Natural killer cell treated with Interleukin-12 subunit alpha and Interleukin-12 subunit beta and Interleukin-15 and Interleukin-18, amount 100 ng/mL, for 72 hours (primary cell): ENCODE data around the gene DOCK2. TPM values are rescaled to one million over a fixed set of nuclear protein-coding genes. Genes with fewer than 3 reads are reported as not detected.

Experiments used
- ATAC-seq, 2 donors: fragments of 150-1000 bp; cut with Tn5 transposase in 1 of 2; sonication (Bioruptor Pico), chemical (Tn5 transposase) in 1 of 2; 2 replicates each; pipeline ENCODE4 v1.10.0; 2021
- DNase-seq: peaks from one replicate; pipeline ENCODE4 v3.0.0; 2022; ENCODE audit warnings: low spot score
- H3K27ac Mint-ChIP-seq, 2 donors: 1 replicate in 1 of 2; 2 replicates in 1 of 2; pipeline ENCODE4 v1.8.0; 2022; ENCODE audit warnings: mixed read lengths in 2 of 2, mild to moderate bottlenecking in 1 of 2, moderate library complexity in 1 of 2
- H3K27me3 Mint-ChIP-seq, 2 donors: 1 replicate in 1 of 2; 2 replicates in 1 of 2; pipeline ENCODE4 v1.8.0; 2022; ENCODE audit warnings: mixed read lengths in 2 of 2
- H3K36me3 Mint-ChIP-seq: one replicate; pipeline ENCODE4 v1.8.0; 2022; ENCODE audit warnings: mixed read lengths
- H3K4me1 Mint-ChIP-seq, 2 donors: 1 replicate in 1 of 2; 2 replicates in 1 of 2; pipeline ENCODE4 v1.8.0; 2022; ENCODE audit warnings: low read depth in 2 of 2, mixed read lengths in 2 of 2, mild to moderate bottlenecking in 1 of 2
- H3K4me3 Mint-ChIP-seq: one replicate; pipeline ENCODE4 v1.8.0; 2022; ENCODE audit warnings: mixed read lengths
- H3K9me3 Mint-ChIP-seq: 2 replicates; pipeline ENCODE4 v1.8.0; 2022; ENCODE audit warnings: mixed read lengths
- total RNA-seq, 2 donors: library from RNA; stranded (reverse); gene quantifications; one replicate each; pipeline ENCODE4 v1.2.3, GENCODE V29; 2022

DOCK2 gene
- total RNA-seq, 2 donors from 2014 or later, result 461 to 526 TPM

DNA sequence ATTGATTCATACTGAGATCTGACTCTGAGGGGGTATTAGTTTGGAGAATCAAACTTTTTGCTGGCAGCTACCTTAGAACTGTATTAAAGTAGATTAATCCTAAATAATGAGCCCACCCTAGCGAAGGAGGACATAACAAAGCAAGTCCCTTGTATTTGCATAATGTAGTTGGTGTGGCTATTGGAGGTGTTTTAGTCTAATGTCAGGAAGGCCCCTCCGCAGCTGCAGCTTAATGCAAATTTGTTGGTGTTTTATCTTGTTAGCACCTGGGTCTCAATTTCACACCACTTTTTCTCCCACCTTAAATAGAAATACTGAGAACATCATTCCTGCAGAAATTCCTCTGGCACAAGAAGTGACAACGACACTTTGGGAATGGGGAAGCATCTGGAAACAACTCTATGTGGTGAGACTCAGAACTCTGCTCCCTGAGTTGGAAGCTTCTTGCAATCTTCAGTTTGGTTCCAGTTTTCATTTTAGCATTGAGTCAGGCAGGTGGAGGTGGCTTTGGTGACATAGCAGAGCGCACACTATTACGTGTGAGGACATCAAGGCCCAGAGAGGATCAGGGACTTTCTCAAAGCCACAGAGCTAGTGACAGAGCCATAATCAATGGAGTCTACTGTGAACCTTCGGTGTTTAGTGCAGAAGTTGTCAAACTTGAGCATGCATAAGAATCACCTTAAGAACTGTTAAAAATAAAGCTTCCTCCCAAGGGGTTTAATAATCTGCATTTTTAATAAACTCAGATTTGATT lies 33.9 kb downstream of the DOCK2 start:
- H3K27me3 Mint-ChIP-seq, result no peaks in the 10 kb centered on the region
- peak overlapping the region; percentile 7 to 22 for H3K27ac Mint-ChIP-seq
- peaks cover 8% of the 10 kb centered on the region for H3K36me3 Mint-ChIP-seq
- no peaks in the 10 kb centered on the region for H3K9me3 Mint-ChIP-seq
- H3K4me3 Mint-ChIP-seq, result no peak overlapping the region
- DNase-seq (no peak), ATAC-seq (peak in 1 of 2 donors; percentile 53)
- peaks cover 25 to 47% of the 10 kb centered on the region in 2 donors for H3K4me1 Mint-ChIP-seq

DNA sequence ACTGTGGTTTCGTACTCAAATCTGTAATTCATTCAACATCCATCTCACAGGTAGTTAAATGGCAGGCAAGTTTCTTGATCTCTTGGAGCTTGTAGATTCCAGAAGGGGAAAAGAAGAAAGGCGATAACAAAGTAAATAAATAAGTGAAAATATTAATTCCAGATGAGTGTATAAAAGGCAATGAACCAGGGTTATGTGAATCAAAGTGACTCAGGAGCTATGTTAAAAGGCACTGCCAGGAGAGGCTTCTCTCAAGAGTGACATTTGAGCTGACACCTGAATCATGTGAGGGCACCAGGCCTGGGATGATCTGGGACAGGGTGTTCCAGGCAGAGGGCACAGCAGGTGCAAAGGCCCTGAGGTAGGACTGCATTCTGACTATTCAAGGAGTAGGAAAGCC lies 45.0 kb downstream of the DOCK2 start:
- H3K4me1 Mint-ChIP-seq, result peaks cover 6 to 10% of the 10 kb centered on the region in 2 donors
- no peaks in the 10 kb centered on the region for H3K27me3 Mint-ChIP-seq
- no peak overlapping the region for H3K4me3 Mint-ChIP-seq
- ATAC-seq (no peak), DNase-seq (no peak)
- H3K36me3 Mint-ChIP-seq, result peaks cover 39% of the 10 kb centered on the region
- no peaks in the 10 kb centered on the region for H3K9me3 Mint-ChIP-seq
- no peak overlapping the region for H3K27ac Mint-ChIP-seq

DNA sequence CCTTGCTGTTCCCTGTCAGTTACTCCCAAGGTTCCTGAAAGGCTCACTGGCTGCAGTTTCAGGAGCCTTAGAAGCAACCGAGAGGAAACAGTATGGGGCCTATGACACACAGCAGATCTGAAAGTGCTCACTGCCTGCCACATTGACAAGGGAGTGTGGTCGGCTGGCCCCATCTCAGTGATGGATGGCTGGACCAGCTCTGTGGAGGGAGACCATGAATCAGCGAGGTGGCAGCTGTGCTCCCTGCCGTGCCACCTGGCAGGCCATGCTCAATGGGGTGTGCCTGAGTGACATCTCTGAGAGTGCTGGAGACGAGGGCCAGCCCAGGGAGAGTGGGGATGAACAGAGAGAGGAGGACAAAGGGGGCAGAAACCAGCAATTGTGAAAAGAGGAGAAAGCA lies 49.1 kb downstream of the DOCK2 start:
- Mint-ChIP-seq H3K4me3 (no peak overlapping the region), H3K27me3 (no peaks in the 10 kb centered on the region), H3K9me3 (no peaks in the 10 kb centered on the region), H3K27ac (peak overlapping the region in 1 of 2 donors; percentile 85), H3K4me1 (peaks cover 8 to 18% of the 10 kb centered on the region in 2 donors), H3K36me3 (peaks cover 37% of the 10 kb centered on the region)
- DNase-seq (no peak), ATAC-seq (no peak)

DNA sequence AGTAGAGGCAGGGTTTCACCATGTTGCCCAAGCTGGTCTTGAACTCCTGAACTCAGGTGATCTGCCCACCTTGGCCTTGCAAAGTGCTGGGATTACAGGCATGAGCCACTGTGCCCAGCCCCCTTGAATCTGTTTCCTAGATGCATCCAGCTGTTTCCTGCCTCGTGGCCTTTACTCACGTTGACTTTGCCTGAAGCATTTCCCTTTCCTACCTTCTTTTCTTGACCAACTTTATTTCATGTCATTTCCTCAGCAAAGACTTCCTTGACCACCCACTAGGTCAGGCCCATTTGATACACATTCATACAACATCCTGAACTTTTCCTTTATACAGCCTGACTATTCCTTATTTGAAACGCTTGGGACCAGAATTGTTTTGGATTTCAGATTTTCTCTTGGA lies 51.0 kb downstream of the DOCK2 start:
- Mint-ChIP-seq H3K27me3 (no peaks in the 10 kb centered on the region), H3K4me3 (no peak overlapping the region), H3K36me3 (peaks cover 36% of the 10 kb centered on the region), H3K27ac (no peak overlapping the region), H3K4me1 (peaks cover 17 to 21% of the 10 kb centered on the region in 2 donors), H3K9me3 (no peaks in the 10 kb centered on the region)
- ATAC-seq (no peak), DNase-seq (no peak)

DNA sequence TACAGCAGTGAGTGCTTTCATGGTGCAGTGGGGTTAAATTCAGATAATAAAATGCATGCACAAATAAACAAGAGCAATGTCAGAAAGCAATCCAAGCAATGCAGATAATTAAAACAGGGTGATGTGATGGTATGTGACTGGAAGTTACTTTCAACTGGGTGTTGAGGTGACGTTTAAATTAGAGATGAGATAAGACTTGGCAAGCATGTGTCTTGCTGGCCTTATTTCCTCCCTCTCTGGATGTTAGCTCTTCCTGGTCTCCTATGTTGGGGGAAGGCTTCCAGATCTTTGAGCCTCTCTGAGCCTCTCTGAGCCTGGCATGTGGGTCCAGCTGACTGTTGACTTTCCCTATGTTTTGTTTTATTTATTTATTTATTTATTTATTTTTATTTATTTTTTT lies 54.4 kb downstream of the DOCK2 start:
- Mint-ChIP-seq H3K9me3 (no peaks in the 10 kb centered on the region), H3K4me1 (peaks cover 19 to 24% of the 10 kb centered on the region in 2 donors), H3K27ac (no peak overlapping the region), H3K36me3 (peaks cover 35% of the 10 kb centered on the region), H3K4me3 (no peak overlapping the region), H3K27me3 (no peaks in the 10 kb centered on the region)
- DNase-seq, result no peak
- no peak for ATAC-seq

DNA sequence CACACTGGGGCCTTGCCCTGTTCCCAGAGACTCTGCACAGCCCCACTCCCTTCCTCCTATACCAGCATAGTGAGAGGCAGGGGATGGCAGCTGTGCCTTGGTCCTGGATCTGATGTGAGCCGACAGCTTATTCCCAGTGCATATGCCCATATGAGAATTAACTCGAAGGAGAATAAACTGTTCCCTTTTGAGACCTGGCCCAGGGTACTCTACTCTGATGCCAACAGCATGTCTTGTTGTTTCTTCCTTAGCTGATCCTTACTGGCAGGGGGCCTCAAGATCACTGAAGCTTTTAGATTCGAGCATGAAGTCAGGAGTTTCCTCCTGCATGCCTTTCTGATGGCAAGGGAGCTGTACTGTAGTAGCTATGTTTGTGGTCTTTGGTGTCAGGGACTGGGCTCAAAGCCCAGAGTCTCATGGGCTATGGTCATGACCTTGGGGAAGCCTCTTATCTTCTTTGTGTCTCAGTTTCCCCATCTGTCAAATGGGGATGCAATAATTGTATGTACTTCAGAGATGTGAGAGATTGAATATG lies 57.1 kb downstream of the DOCK2 start:
- Mint-ChIP-seq H3K36me3 (peaks cover 50% of the 10 kb centered on the region), H3K4me3 (no peak overlapping the region), H3K27me3 (no peaks in the 10 kb centered on the region)

DNA sequence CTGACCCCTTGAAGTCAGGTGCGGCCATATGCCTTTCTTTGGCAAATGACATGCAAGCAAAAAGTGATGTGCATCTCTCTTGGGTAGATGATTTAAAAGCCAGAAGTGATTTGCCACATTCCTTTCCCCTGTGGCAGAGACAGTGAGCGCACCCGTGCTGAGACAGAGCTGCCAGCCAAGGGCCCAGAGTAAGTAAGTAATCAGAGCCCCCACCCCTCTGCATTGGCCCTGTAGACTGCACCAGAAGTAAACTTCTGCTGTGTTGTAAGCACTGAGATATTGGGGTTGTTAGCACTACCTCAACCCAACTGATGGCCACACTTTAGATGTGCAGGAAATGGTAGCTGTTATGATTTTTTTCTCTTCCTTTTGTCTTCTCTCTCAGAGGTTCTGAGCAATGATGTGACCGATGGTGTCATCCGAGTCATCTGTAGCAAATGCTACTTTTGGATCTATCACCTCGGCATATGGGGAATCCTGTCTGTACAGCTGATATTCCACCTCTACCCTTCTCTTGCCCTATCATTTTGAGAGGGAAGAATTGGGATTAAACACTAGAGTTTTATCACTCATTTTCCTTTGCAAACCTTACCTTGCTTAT lies 58.0 kb downstream of the DOCK2 start:
- peak overlapping the region; percentile 36 to 37 for H3K27ac Mint-ChIP-seq
- ATAC-seq (peak in 1 of 2 donors; percentile 31), DNase-seq (no peak)
- H3K36me3 Mint-ChIP-seq, result peaks cover 50% of the 10 kb centered on the region
- H3K4me1 Mint-ChIP-seq, result peaks cover 23 to 24% of the 10 kb centered on the region in 2 donors
- no peaks in the 10 kb centered on the region for H3K27me3 Mint-ChIP-seq
- no peak overlapping the region for H3K4me3 Mint-ChIP-seq
- no peaks in the 10 kb centered on the region for H3K9me3 Mint-ChIP-seq

More for the DNA sequence above, 57.1 kb downstream of the DOCK2 start:
- peaks cover 23 to 24% of the 10 kb centered on the region in 2 donors for H3K4me1 Mint-ChIP-seq
- ATAC-seq, result peak in 1 of 2 donors; percentile 17
- H3K27ac Mint-ChIP-seq, result peak overlapping the region in 1 of 2 donors; percentile 47
- no peaks in the 10 kb centered on the region for H3K9me3 Mint-ChIP-seq
- no peak for DNase-seq

DNA sequence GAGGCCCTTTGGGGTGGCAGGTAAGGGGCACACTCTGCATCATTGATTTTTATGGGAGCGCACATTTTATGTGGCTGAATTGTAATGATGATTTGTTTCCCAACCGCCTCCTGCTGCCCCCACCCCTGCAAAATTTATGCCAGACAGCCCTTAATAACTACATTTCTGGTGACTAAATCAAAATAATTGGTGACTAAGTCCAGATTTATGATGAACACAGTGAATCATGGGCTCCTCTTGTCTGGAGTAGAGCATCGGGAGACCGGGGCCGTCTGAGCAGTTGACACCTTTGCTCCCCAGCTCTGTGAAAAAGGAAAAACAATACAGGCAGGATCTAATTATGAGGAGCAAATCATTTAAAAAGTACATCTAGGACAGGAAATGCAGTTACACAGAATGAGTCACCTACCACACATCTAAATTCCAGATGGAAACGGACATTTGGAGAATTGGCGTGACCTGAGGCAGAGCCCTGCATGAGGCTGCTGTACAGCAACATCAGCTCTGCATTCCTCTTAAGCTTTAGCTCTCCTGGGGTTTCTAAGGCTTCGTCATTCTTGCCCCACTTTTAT lies 58.9 kb downstream of the DOCK2 start:
- H3K4me3 Mint-ChIP-seq, result no peak overlapping the region
- peaks cover 17 to 18% of the 10 kb centered on the region in 2 donors for H3K4me1 Mint-ChIP-seq
- H3K27me3 Mint-ChIP-seq, result no peaks in the 10 kb centered on the region
- no peaks in the 10 kb centered on the region for H3K9me3 Mint-ChIP-seq
- peaks cover 43% of the 10 kb centered on the region for H3K36me3 Mint-ChIP-seq
- DNase-seq, result no peak
- ATAC-seq, result no peak
- H3K27ac Mint-ChIP-seq, result peak overlapping the region; percentile 36 to 37

DNA sequence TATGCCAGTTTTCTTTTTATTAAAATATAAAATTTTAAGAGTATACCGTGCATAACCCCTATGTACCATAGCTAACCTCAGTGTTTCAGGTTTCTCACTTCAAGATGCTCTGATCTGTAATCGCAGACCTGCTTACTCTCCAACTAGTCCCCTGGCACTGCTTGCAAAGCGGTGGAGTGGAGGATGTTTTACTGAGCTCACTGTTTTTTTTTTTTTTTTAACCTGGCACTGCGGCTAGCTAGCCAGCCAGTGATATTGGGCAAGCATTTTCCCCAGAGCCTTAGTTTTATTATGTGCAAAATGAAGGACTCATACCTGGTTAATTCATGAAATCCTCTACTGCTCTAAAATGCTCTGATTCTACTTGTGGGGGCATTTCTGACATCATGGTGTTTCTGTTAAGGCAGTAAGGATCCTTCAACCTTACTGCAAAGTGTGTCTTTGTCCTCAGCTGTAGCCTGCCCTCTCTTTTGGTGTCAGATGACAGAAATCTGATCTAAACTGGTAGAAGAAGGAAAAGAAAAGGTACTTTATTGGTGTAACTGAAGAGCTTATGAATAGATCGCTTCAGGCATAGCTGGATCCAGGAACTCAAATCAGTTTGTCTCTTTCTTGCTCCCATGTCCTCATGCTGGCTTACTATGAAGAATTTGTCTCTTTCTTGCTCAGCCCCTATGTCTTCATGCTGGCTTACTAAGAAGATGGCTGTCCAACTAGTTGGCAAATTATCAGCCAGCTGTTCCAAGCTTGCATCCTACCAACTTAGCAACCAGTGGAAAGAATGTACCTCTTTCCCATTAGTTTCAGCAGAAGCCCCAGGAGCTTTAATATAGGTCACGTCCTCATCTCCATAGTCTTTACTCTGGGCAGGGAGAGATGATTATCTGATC lies 59.8 kb downstream of the DOCK2 start:
- H3K27ac Mint-ChIP-seq, result peak overlapping the region in 1 of 2 donors; percentile 63
- H3K4me3 Mint-ChIP-seq, result no peak overlapping the region
- ATAC-seq (no peak), DNase-seq (no peak)
- H3K27me3 Mint-ChIP-seq, result no peaks in the 10 kb centered on the region
- no peaks in the 10 kb centered on the region for H3K9me3 Mint-ChIP-seq
- H3K4me1 Mint-ChIP-seq, result peaks cover 20 to 21% of the 10 kb centered on the region in 2 donors
- H3K36me3 Mint-ChIP-seq, result peaks cover 46% of the 10 kb centered on the region

DNA sequence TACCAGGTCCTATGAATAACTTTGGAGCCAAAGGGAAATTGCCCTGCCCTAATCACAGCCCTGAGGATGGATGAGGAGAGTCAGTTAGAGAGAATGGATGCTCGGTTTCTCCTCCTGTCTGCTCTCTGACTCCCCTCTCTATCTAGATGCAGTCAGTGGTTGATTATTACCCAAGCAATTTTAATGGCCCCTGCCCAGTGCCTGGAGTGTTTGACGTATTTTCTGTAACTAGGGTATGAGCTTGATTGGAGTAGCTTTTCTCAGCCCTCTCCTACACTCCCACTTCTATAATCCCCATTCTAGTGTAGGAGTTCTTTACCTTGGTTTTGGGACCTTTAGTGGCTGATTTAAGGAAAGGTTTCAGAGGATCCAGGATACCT lies 60.4 kb downstream of the DOCK2 start:
- DNase-seq, result no peak
- H3K9me3 Mint-ChIP-seq, result no peaks in the 10 kb centered on the region
- ATAC-seq, result no peak
- no peaks in the 10 kb centered on the region for H3K27me3 Mint-ChIP-seq
- H3K36me3 Mint-ChIP-seq, result peaks cover 52% of the 10 kb centered on the region
- peak overlapping the region in 1 of 2 donors; percentile 63 for H3K27ac Mint-ChIP-seq
- no peak overlapping the region for H3K4me3 Mint-ChIP-seq
- H3K4me1 Mint-ChIP-seq, result peaks cover 26 to 28% of the 10 kb centered on the region in 2 donors

DNA sequence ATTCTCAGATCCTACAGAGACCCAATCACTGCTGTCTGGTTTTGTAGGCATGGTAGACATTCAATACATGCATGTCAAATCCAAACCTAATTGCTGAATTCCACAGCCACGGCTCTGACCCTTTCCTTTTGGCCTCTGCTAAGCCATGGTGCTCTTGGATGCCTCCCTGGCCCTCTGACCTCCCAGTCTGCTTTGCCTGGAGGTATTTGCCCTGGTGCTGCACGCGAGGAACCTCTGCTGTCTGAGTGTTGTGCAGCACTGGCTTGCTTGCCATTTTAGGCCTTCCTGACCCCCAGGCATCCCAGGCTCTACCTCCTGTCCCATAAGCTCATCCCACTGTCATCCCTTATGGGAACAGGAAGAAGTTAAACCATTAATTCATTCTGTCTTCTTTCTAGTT lies 60.9 kb downstream of the DOCK2 start:
- H3K36me3 Mint-ChIP-seq, result peaks cover 53% of the 10 kb centered on the region
- no peak overlapping the region for H3K4me3 Mint-ChIP-seq
- H3K4me1 Mint-ChIP-seq, result peaks cover 28 to 29% of the 10 kb centered on the region in 2 donors
- H3K9me3 Mint-ChIP-seq, result no peaks in the 10 kb centered on the region
- no peak for DNase-seq
- H3K27me3 Mint-ChIP-seq, result no peaks in the 10 kb centered on the region
- ATAC-seq, result no peak
- peak overlapping the region; percentile 31 to 63 for H3K27ac Mint-ChIP-seq

DNA sequence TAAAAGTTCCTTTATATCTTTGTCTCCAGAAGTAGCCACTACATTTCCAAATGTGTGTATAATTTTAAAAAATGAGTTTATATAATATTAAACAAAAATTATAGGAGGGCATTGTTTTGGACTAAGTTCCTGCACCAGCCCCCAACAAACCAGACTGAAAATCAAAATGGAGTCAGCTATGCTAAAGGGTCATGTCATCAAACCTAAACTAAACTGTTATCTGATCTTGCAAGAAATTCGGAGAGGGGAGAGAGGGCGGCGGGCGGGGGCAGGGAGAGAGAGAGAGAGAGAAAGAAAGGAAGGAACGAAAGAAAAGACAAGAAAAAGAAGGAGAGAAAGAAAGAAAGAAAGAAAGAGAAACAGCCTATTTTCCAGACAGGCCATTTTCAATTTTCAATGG lies 63.5 kb downstream of the DOCK2 start:
- Mint-ChIP-seq H3K36me3 (peaks cover 45% of the 10 kb centered on the region), H3K27ac (peak overlapping the region in 1 of 2 donors; percentile 61)

DNA sequence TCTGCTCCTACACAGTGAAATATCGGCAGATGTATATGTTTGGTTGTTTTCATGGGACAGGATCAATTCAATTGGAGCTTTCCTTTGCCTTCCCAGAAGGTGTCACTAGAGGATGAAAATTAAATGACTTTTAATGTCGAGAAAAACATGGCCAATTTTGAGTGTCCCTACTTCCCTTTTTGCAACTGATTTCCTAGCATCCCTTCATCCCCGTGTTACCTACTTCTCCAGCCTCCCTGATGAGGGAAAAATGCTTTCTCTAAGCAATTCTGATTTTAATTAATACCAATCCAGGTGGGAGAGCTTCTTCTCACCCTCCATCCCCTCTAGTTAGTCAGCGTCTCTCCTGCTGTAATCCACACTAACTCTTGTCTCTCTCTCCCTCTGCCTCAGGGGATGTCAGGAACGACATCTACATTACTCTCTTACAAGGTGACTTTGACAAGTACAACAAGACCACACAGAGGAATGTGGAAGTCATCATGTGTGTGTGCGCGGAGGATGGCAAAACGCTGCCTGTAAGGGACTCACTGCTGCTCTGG lies 64.9 kb downstream of the DOCK2 start:
- no peak for DNase-seq
- Mint-ChIP-seq H3K9me3 (no peaks in the 10 kb centered on the region), H3K4me1 (peaks cover 37 to 39% of the 10 kb centered on the region in 2 donors), H3K27me3 (no peaks in the 10 kb centered on the region), H3K27ac (peak overlapping the region; percentile 61 to 88), H3K36me3 (peaks cover 44% of the 10 kb centered on the region), H3K4me3 (no peak overlapping the region)
- ATAC-seq, result no peak

More for the DNA sequence above, 63.5 kb downstream of the DOCK2 start:
- Mint-ChIP-seq H3K4me3 (no peak overlapping the region), H3K9me3 (no peaks in the 10 kb centered on the region), H3K4me1 (peaks cover 30 to 35% of the 10 kb centered on the region in 2 donors), H3K27me3 (no peaks in the 10 kb centered on the region)
- DNase-seq (no peak), ATAC-seq (no peak)
